ENCODE results near the gene ELF3.

The ELF3 gene

DNA sequence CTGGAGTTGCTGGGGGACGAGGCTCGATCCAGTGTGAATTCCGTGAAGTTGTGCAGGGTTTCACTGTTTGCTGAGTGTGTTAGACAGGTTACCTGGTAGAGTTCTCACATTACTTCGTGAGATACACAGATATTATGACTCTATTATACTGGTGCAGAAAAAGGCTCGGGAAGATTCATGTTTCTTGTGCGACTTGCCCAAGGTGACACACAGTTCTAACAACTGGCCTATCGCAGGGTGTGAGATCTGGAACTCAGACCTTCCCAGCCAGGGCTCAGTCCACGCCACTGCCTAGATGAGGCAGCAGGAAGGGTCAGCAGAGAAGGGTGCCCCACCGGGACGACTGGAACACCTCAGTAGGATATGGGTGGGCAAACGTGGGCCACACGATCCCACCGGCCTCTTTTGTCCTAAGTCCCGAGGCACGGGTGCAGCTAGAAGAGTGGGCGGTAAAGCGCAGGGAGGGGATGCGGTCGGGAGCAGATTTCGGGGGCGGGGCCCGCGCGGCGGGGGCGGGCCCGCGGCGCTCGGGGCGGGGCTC, 28.2 kb upstream of the ELF3 start:
- Histone ChIP-seq H3K36me3 (no peaks in the 10 kb centered on the region), H3K9me3 (no peaks in the 10 kb centered on the region), H3K27me3 (no peaks in the 10 kb centered on the region), H3K4me3 (ENCODE audit: low read depth, low read length) (peak overlapping the region; percentile 68), H3K4me1 (no peaks in the 10 kb centered on the region)
- DNase-seq: peak; percentile 81
- TF ChIP-seq, protein P1, sequence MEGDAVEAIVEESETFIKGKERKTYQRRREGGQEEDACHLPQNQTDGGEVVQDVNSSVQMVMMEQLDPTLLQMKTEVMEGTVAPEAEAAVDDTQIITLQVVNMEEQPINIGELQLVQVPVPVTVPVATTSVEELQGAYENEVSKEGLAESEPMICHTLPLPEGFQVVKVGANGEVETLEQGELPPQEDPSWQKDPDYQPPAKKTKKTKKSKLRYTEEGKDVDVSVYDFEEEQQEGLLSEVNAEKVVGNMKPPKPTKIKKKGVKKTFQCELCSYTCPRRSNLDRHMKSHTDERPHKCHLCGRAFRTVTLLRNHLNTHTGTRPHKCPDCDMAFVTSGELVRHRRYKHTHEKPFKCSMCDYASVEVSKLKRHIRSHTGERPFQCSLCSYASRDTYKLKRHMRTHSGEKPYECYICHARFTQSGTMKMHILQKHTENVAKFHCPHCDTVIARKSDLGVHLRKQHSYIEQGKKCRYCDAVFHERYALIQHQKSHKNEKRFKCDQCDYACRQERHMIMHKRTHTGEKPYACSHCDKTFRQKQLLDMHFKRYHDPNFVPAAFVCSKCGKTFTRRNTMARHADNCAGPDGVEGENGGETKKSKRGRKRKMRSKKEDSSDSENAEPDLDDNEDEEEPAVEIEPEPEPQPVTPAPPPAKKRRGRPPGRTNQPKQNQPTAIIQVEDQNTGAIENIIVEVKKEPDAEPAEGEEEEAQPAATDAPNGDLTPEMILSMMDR (IDR thresholded peaks at IDR 0.05; ENCODE audit: low read depth, low read length): no peak

DNA sequence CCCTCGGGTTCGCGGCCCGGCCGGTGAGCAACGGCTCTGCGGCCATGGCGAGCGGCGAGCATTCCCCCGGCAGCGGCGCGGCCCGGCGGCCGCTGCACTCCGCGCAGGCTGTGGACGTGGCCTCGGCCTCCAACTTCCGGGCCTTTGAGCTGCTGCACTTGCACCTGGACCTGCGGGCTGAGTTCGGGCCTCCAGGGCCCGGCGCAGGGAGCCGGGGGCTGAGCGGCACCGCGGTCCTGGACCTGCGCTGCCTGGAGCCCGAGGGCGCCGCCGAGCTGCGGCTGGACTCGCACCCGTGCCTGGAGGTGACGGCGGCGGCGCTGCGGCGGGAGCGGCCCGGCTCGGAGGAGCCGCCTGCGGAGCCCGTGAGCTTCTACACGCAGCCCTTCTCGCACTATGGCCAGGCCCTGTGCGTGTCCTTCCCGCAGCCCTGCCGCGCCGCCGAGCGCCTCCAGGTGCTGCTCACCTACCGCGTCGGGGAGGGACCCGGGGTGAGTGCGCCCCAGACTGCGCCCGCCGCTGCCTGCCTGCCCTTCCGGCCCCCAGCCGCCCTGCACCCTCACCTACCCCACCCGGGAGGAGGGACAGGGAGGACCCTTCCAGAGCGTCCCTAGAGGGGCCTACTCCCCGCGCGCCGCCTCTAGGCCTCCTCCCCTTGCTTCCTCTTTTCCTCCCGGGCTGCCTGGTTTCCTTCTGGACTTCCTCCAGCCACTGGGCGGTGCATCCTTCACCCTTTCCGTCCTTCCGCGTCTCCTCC, 27.6 kb upstream of the ELF3 start, which contains the start of gene RNPEP:
RNPEP (plus strand) TSS at position 26 of the 757 bp plus-strand sequence; CDS start at position 45, 19 bp downstream.
- peak within 1 kb of the TSS; percentile 68 for H3K4me3 ChIP-seq (ENCODE audit: low read depth, low read length)
- TF ChIP-seq, protein P1 (IDR thresholded peaks at IDR 0.05; ENCODE audit: low read depth, low read length): no peak; the same call in 1 of the 2 replicates
- peak; percentile 77 for DNase-seq
- H3K27me3 ChIP-seq: no peaks in the 10 kb centered on the region
- no peaks in the 10 kb centered on the region for H3K36me3 ChIP-seq
- H3K4me1 ChIP-seq: no peaks in the 10 kb centered on the region
- no peaks in the 10 kb centered on the region for H3K9me3 ChIP-seq

DNA sequence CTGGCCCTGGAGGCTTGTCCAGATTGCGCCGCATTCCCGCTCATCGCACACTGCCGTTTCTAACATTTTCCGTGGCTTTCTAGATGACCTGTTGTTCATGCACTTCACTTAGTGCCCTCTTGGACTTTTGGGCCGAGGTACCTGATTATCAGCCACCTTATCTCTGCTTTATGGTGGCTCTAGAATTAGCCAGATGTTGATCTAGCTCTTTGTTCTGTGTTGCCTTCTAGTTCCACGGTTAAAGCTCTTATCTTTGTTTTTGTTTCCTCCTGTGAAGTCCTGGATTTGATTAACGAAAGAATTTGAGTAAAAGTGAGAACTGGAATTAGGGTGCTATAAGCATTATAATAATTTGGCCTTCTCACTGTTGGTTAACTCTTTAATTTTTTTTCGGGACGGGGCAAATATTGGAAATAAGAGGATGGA, 27.0 kb upstream of the ELF3 start:
- H3K27me3 ChIP-seq: no peaks in the 10 kb centered on the region
- H3K9me3 ChIP-seq: no peaks in the 10 kb centered on the region
- TF ChIP-seq, protein P1 (IDR thresholded peaks at IDR 0.05; ENCODE audit: low read depth, low read length): no peak; the same call in 1 of the 2 replicates
- no peak for DNase-seq
- H3K36me3 ChIP-seq: no peaks in the 10 kb centered on the region
- H3K4me3 ChIP-seq (ENCODE audit: low read depth, low read length): peak overlapping the region; percentile 68
- H3K4me1 ChIP-seq: no peaks in the 10 kb centered on the region

DNA sequence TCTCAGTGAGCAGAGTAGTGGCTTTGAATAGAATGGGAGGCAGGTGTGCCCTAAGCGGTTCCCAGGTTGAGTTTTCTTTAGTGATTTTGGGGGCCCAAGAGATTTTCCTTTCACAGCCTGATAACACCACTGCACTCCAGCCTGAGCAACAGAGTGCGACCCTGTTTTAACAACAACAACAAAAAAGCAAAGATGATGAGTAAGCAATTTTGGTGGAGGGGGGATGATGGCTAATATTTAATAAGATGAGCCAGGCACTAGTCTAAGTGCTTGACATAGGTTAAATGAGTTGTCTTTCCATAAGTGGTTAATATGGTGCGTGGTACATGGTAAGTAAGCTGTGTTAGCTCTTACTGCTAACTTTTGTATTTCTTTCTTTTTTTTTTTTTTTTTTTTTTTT, 25.9 kb upstream of the ELF3 start:
- no peak for DNase-seq
- no peaks in the 10 kb centered on the region for H3K4me1 ChIP-seq
- no peak overlapping the region for H3K4me3 ChIP-seq (ENCODE audit: low read depth, low read length)
- no peaks in the 10 kb centered on the region for H3K27me3 ChIP-seq
- TF ChIP-seq, protein P1 (IDR thresholded peaks at IDR 0.05; ENCODE audit: low read depth, low read length): no peak
- no peaks in the 10 kb centered on the region for H3K9me3 ChIP-seq
- H3K36me3 ChIP-seq: peaks cover 10% of the 10 kb centered on the region

DNA sequence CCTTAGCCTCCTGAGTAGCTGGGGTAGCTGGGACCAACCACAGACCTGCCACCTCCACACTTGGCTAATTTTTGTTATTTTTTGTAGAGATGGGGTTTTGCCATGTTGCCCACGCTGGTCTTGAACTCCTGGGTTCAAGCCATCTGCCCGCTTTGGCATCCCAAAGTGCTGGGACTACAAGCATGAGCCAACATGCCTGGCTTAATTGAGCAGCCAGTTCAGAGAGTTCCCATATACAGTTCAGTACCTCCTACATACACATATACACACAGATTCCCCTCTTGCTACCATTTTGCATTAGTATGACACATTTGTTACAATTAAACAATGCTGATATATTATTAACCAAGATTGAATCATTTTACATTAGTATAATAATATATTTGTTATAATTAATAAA, 25.0 kb upstream of the ELF3 start:
- no peaks in the 10 kb centered on the region; the same call in 1 of the 2 replicates for H3K4me1 ChIP-seq
- TF ChIP-seq, protein P1 (IDR thresholded peaks at IDR 0.05; ENCODE audit: low read depth, low read length): no peak

DNA sequence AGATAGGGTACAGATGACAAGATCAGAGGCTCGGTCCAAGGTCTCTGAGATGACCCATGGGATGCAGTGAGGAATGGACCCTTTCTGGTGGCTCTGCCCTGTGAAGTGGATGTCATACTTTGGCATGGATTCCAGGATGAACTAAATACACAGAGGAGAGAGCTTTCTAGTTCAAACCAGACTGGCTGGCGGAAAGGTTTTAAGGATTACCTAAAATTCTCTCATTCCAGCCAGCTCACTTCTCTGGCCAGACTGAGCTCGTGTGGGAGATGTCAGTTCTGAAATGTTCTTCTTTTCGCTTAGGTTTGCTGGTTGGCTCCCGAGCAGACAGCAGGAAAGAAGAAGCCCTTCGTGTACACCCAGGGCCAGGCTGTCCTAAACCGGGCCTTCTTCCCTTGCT, 21.8 kb upstream of the ELF3 start:
- DNase-seq: no peak
- Histone ChIP-seq H3K9me3 (no peaks in the 10 kb centered on the region), H3K36me3 (peaks cover 28% of the 10 kb centered on the region), H3K4me1 (no peaks in the 10 kb centered on the region; the same call in none of the 2 replicates), H3K27me3 (no peaks in the 10 kb centered on the region), H3K4me3 (ENCODE audit: low read depth, low read length) (no peak overlapping the region)
- TF ChIP-seq, protein P1 (IDR thresholded peaks at IDR 0.05; ENCODE audit: low read depth, low read length): no peak

More for the DNA sequence above, 25.0 kb upstream of the ELF3 start:
- no peak overlapping the region for H3K4me3 ChIP-seq (ENCODE audit: low read depth, low read length)
- H3K27me3 ChIP-seq: no peaks in the 10 kb centered on the region
- DNase-seq: no peak
- H3K9me3 ChIP-seq: no peaks in the 10 kb centered on the region
- H3K36me3 ChIP-seq: peaks cover 14% of the 10 kb centered on the region

Data from BE2C (cell line).